A673 (cell line): ENCODE measurements around the gene SCUBE1. TPM values are rescaled to one million over a fixed set of nuclear protein-coding genes. Genes with fewer than 3 reads are reported as not detected.

Experiments used
- BruUV-seq: library from RNA; stranded (reverse); fragments of 400-500 nt; replicated peaks from 2 replicates; lab custom pipeline; 2021; lab: Mats Ljungman, UMichigan
- CTCF ChIA-PET: fragments of 300-600 bp; sonication (Branson Sonifier 250); formaldehyde crosslinking; loops from one replicate; lab custom pipeline; 2022; ENCODE audit warnings: antibody characterized with exemption; lab: Charles Lee
- POLR2A ChIA-PET: fragments of 300-600 bp; sonication (Branson Sonifier 250); formaldehyde crosslinking; loops from one replicate; lab custom pipeline; 2022; ENCODE audit warnings: antibody characterized with exemption; ENCODE audit not compliant: low non-redundant PET; lab: Charles Lee
- DNase-seq: peaks from one replicate; pipeline ENCODE4 v3.0.0-alpha.2; 2015; ENCODE audit warnings: low spot score
- H3K27ac ChIP-seq: fragments of 200-600 bp; sonication (generic); 2 replicates; pipeline ENCODE4 v1.5.1; 2016; ENCODE audit warnings: mixed run types, low read depth, mild to moderate bottlenecking, mixed read lengths, antibody characterized with exemption, low read length; ENCODE audit not compliant: poor library complexity, severe bottlenecking
- H3K27me3 ChIP-seq: fragments of 200-600 bp; sonication (generic); replicated peaks from 2 replicates; pipeline ENCODE4 v1.6.1; 2017; ENCODE audit warnings: mixed run types, low read depth, mild to moderate bottlenecking, mixed read lengths, antibody characterized with exemption, low read length; ENCODE audit not compliant: insufficient read depth, poor library complexity
- H3K36me3 ChIP-seq: fragments of 200-600 bp; sonication (generic); 2 replicates; pipeline ENCODE4 v1.6.1; 2016; ENCODE audit warnings: mixed run types, mild to moderate bottlenecking, mixed read lengths, antibody characterized with exemption, low read length; ENCODE audit not compliant: insufficient read depth, poor library complexity, severe bottlenecking
- H3K4me1 ChIP-seq: fragments of 200-600 bp; sonication (generic); 2 replicates; pipeline ENCODE4 v1.6.1; 2017; ENCODE audit warnings: mixed run types, mild to moderate bottlenecking, mixed read lengths, antibody characterized with exemption, low read length; ENCODE audit not compliant: insufficient read depth, poor library complexity, severe bottlenecking
- H3K4me3 ChIP-seq: fragments of 200-600 bp; sonication (generic); 2 replicates; pipeline ENCODE4 v1.5.1; 2016; ENCODE audit warnings: low read depth, mixed run types, mild to moderate bottlenecking, mixed read lengths, low read length; ENCODE audit not compliant: poor library complexity, severe bottlenecking
- H3K9me3 ChIP-seq: fragments of 200-600 bp; sonication (generic); 2 replicates; pipeline ENCODE4 v1.6.1; 2016; ENCODE audit warnings: mixed run types, low read depth, mild to moderate bottlenecking, mixed read lengths, antibody characterized with exemption, low read length; ENCODE audit not compliant: poor library complexity, severe bottlenecking
- EZH2 ChIP-seq: fragments of 200-600 bp; sonication (generic); IDR thresholded peaks from 2 replicates; pipeline ENCODE4 v1.6.1; 2017; ENCODE audit warnings: borderline replicate concordance, low read depth, mild to moderate bottlenecking, mixed read lengths, antibody characterized with exemption, low read length; ENCODE audit not compliant: poor library complexity, severe bottlenecking
- intact Hi-C: fragments of 100-400 bp; cut with micrococcal nuclease; formaldehyde crosslinking; loops from one replicate; pipeline ENCODE4 v1.10.0; 2022; ENCODE audit not compliant: unreplicated experiment
- total RNA-seq: library from RNA; stranded (reverse); gene quantifications from 2 replicates; pipeline ENCODE4 v1.2.3, GENCODE V29; 2021
- TF ChIP-seq, protein P1 (sequence below): fragments of 300-800, 200-600 bp; sonication (generic); conservative IDR thresholded peaks from 2 replicates; pipeline ENCODE4 v1.5.1; 2017; ENCODE audit warnings: low read depth, mild to moderate bottlenecking, antibody characterized with exemption, low read length, moderate library complexity, mixed read lengths

SCUBE1 gene
- total RNA-seq, 1 experiment from 2014 or later, result 0.24 TPM

DNA sequence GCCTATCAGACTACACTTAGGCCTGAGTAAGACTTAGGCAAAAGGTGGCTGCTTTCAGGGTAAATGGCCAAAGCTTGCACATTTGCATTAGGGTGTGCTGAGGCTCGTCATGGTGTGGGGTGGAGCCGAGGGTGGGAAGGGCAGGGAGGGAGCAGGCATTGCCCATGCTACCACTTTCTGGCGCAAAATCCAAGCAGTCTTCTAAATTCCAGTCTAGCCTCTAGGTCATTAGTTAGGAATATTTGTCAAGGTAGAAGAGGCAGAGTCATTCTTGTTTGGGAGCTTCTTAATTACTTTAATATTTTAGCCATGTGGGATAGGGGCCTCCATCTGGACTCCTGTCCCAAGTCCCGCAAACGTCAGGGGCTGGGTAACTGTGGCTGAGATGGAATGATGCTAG, 28.6 kb downstream of the SCUBE1 start:
- Histone ChIP-seq H3K27ac (no peak overlapping the region), H3K27me3 (peaks cover 5% of the 10 kb centered on the region), H3K36me3 (no peaks in the 10 kb centered on the region), H3K4me3 (no peak overlapping the region), H3K4me1 (peaks cover 22% of the 10 kb centered on the region), H3K9me3 (no peaks in the 10 kb centered on the region)
- TF ChIP-seq EZH2, result no peak
- TF ChIP-seq, protein P1, sequence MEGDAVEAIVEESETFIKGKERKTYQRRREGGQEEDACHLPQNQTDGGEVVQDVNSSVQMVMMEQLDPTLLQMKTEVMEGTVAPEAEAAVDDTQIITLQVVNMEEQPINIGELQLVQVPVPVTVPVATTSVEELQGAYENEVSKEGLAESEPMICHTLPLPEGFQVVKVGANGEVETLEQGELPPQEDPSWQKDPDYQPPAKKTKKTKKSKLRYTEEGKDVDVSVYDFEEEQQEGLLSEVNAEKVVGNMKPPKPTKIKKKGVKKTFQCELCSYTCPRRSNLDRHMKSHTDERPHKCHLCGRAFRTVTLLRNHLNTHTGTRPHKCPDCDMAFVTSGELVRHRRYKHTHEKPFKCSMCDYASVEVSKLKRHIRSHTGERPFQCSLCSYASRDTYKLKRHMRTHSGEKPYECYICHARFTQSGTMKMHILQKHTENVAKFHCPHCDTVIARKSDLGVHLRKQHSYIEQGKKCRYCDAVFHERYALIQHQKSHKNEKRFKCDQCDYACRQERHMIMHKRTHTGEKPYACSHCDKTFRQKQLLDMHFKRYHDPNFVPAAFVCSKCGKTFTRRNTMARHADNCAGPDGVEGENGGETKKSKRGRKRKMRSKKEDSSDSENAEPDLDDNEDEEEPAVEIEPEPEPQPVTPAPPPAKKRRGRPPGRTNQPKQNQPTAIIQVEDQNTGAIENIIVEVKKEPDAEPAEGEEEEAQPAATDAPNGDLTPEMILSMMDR, result no peak
- ChIA-PET CTCF (no interaction called here), POLR2A (no interaction called here)
- DNase-seq, result no peak
- intact Hi-C loops, result no loop called here
- BruUV-seq, result no TSS peak

DNA sequence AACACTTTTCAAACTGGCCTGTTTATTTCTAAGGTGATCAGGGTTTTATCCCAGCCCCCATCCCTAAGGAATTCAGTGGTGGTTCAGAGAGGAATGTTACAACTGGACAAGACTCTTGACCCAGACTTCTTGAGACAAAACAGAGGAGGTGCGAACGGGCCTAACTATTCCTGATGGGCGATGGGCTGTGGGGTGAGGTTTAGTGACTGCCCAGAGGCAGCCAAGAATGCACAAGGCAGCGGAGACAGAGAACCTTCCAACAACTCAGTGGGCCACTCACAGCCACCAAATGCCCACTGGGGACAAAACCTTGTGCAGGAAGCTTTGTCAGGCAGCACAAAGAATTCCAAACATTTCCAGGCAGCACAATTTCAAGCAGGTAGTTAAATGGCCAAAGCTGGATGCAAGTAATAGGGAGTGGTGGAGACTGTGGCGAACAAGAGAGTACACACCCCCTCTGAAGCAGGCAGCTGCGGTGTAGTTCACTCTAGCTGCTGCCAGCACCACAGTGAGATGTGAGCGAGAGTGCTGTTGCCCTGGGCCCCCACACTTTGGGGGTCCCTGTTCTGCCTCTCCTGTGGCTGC, 29.2 kb downstream of the SCUBE1 start:
- intact Hi-C loops, result no loop called here
- H3K27me3 ChIP-seq, result peaks cover 5% of the 10 kb centered on the region
- H3K4me3 ChIP-seq, result no peak overlapping the region
- TF ChIP-seq EZH2, result no peak
- TF ChIP-seq, protein P1, result no peak
- ChIA-PET CTCF (interaction anchor here (0.6 kb wide), 1 partner anchor 83 kb away, joined by 3 read pairs; no protein-coding TSS in a partner anchor), POLR2A (no interaction called here)
- H3K4me1 ChIP-seq, result peaks cover 22% of the 10 kb centered on the region
- no TSS peak for BruUV-seq
- no peak for DNase-seq
- no peaks in the 10 kb centered on the region for H3K9me3 ChIP-seq
- H3K27ac ChIP-seq, result no peak overlapping the region
- no peaks in the 10 kb centered on the region for H3K36me3 ChIP-seq

- BruUV-seq, result no TSS peak
- intact Hi-C loops, result no loop called here
- Histone ChIP-seq H3K9me3 (no peaks in the 10 kb centered on the region), H3K27me3 (peaks cover 5% of the 10 kb centered on the region), H3K4me3 (no peak overlapping the region), H3K36me3 (no peaks in the 10 kb centered on the region), H3K4me1 (peaks cover 22% of the 10 kb centered on the region), H3K27ac (no peak overlapping the region)
- CTCF ChIA-PET, result interaction anchor here (0.6 kb wide), 1 partner anchor 82 kb away, joined by 3 read pairs; no protein-coding TSS in a partner anchor
- peak; percentile 85 for DNase-seq
- TF ChIP-seq, protein P1, result no peak
- TF ChIP-seq EZH2, result no peak
- POLR2A ChIA-PET, result no interaction called here
These were observed 29.8 kb downstream of the SCUBE1 start for GRCh38 chr22:43313244-43313889.
